Measurements from ENCODE around the gene GNAI1. TPM values are rescaled to one million over a fixed set of nuclear protein-coding genes. Genes with fewer than 3 reads are reported as not detected.

GNAI1 gene
- total and polyA plus RNA-seq, 12 donors: 14.8 to 125 (median 64.8) TPM

DNA sequence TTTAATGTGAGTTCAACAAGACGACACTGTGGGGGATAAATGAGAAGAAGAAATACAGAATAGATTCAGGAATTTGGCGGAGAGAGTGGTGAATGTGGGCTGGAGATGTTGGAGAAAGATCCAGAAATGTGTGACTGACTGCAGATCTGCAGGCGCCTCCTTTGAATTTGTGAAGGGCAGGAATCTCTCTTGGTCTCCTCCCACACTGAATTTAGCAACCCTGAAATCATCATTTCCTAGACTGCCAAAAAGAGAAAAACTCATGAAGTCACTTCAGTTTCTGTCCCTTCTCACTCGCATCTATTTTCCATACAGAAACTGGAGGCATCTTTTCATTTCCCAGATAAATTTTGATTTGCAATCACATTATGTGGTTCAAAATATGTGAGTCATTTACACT is 128.7 kb downstream of the GNAI1 start:
- Histone ChIP-seq H3K27me3 (no peaks in the 10 kb centered on the region), H3K4me3 (no peak overlapping the region), H3K4me1 (replicated peaks in 1 of 2) (no peaks in the 10 kb centered on the region), H3K36me3 (replicated peaks in 1 of 2) (no peaks in the 10 kb centered on the region), H3K9me3 (replicated peaks in 1 of 3) (no peaks in the 10 kb centered on the region), H3K27ac (no peak overlapping the region)
- no peak for TF ChIP-seq POLR2A (IDR thresholded peaks at IDR 0.05)
- TF ChIP-seq, protein P1, sequence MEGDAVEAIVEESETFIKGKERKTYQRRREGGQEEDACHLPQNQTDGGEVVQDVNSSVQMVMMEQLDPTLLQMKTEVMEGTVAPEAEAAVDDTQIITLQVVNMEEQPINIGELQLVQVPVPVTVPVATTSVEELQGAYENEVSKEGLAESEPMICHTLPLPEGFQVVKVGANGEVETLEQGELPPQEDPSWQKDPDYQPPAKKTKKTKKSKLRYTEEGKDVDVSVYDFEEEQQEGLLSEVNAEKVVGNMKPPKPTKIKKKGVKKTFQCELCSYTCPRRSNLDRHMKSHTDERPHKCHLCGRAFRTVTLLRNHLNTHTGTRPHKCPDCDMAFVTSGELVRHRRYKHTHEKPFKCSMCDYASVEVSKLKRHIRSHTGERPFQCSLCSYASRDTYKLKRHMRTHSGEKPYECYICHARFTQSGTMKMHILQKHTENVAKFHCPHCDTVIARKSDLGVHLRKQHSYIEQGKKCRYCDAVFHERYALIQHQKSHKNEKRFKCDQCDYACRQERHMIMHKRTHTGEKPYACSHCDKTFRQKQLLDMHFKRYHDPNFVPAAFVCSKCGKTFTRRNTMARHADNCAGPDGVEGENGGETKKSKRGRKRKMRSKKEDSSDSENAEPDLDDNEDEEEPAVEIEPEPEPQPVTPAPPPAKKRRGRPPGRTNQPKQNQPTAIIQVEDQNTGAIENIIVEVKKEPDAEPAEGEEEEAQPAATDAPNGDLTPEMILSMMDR (IDR thresholded peaks at IDR 0.05): no peak
- intact Hi-C loops (cut with DNase I): no loop called here
- 76 to 83% (median 79%) methylated on average over 4 of the region's 4 CpGs for WGBS, 4 donors
- no peak for DNase-seq

DNA sequence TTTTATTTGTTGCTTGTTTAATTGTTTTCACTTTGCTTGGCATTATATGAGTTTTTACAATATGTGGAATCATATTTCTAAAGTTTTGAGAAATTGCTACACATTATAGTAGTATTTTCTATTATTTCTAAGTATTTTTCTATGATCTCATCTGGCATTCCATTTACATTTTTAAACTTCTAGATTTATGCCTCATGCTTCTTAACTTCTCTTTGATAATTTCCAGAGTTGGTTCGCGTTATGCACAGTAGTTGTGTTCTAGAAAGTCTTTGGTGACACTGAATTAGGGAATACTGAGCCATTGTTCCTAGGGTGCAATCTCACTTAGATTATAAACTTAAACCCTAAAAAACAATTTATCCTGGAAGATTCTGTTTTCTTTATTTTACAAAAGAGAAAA is 129.2 kb downstream of the GNAI1 start:
- Histone ChIP-seq H3K4me3 (no peak overlapping the region), H3K27ac (no peak overlapping the region), H3K4me1 (replicated peaks in 1 of 2) (no peaks in the 10 kb centered on the region), H3K27me3 (no peaks in the 10 kb centered on the region), H3K9me3 (replicated peaks in 1 of 3) (no peaks in the 10 kb centered on the region), H3K36me3 (replicated peaks in 1 of 2) (no peaks in the 10 kb centered on the region)
- TF ChIP-seq, protein P1 (IDR thresholded peaks at IDR 0.05): no peak
- no peak for TF ChIP-seq POLR2A (IDR thresholded peaks at IDR 0.05)
- DNase-seq: no peak
- WGBS, 4 donors: 64 to 88% (median 77%) methylated on average over 2 of the region's 2 CpGs
- intact Hi-C loops (cut with DNase I): no loop called here

DNA sequence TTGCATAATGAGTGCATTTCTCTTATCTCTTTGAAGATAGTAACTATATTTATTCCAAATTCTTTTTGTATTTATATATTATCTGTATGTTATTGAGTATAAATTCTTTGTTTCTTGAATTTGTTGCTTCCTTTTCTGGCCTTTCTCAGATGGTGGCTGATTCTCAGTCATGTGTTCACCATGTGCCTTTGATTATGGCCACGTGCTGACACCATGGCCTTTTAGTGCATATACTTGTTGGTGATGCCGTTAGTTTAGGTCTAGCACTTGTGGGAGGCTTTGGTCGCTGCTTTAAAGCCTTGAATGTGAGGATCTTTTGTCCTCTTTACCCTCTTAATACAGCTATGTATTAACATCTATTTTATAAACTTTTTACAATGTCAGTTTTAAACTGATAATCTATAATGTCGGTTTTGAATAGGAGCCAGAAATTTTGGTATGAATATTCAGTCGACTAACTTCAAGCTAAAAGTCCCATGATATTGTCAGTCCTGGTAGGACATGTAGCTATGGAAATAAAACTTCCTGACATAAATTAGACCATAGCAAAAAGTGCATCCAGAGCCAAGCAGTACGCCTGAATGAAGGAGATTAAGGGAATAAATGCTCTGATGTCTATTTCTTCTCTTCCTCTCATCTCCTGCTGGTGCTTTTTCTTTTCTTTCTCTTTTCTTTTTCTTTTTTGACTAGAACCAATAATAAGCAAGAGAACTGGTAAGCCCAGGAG is 130.3 kb downstream of the GNAI1 start:
- Histone ChIP-seq H3K36me3 (replicated peaks in 1 of 2) (no peaks in the 10 kb centered on the region), H3K9me3 (replicated peaks in 1 of 3) (no peaks in the 10 kb centered on the region), H3K27me3 (no peaks in the 10 kb centered on the region), H3K27ac (no peak overlapping the region), H3K4me1 (replicated peaks in 1 of 2) (no peaks in the 10 kb centered on the region), H3K4me3 (no peak overlapping the region)
- intact Hi-C loops (cut with DNase I): no loop called here
- no peak for DNase-seq
- no peak for TF ChIP-seq POLR2A (IDR thresholded peaks at IDR 0.05)
- TF ChIP-seq, protein P1 (IDR thresholded peaks at IDR 0.05): no peak
- WGBS, 4 donors: 76 to 83% (median 78%) methylated on average over 6 of the region's 6 CpGs

DNA sequence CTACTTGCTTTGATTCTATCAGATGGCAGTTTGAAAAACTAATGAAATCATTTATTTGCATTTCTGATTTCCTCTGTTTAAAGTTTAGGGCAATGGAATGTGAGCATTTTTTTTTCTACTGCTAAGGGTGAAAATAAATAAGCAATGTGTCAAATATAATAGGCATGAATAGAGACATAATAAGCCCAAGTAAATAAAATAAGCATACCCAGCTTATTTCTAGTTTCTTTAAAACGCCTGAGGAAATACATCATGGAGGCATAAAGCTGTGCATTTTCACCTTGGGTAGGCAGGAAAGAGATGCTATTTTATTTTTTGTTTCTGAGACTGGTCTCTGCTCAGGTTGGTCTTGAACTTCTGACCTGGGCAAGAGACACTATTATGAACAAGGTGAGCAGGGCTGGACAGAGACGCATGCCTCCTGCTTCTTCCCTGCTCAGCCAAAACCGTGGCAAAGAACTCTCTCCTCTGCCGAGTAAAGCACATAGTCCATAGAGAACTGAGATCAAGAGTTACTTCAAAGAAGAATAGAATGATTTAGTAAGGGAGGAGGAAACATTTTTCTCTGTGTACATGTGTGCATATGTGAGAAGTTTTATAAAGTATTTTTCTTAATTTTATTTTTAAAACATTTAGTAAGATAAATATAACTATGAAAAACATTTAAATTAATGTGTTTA is 138.1 kb downstream of the GNAI1 start:
- H3K4me1 ChIP-seq (replicated peaks in 1 of 2): peaks cover under 1 to 5% of the 10 kb centered on the region in 2 donors
- 67 to 82% (median 77%) methylated on average over 4 of the region's 4 CpGs for WGBS, 4 donors
- intact Hi-C loops (cut with DNase I): no loop called here
- TF ChIP-seq POLR2A (IDR thresholded peaks at IDR 0.05): no peak
- TF ChIP-seq, protein P1 (IDR thresholded peaks at IDR 0.05): no peak
- DNase-seq: no peak
- no peak overlapping the region for H3K27ac ChIP-seq
- no peaks in the 10 kb centered on the region for H3K27me3 ChIP-seq
- H3K4me3 ChIP-seq: no peak overlapping the region
- H3K9me3 ChIP-seq (replicated peaks in 1 of 3): no peaks in the 10 kb centered on the region
- no peaks in the 10 kb centered on the region for H3K36me3 ChIP-seq (replicated peaks in 1 of 2)
